NCI-H2171 (cell line): ENCODE measurements around the gene SGMS1.
"Not testable (repeated sequence)": the region's sequence is repeated elsewhere in the genome, so short reads cannot be mapped to it uniquely, and the experiment has no call there.

Experiments used
- DNase-seq: peaks from one replicate; lab custom pipeline; 2025; lab: John Stamatoyannopoulos, UW

SGMS1 gene

GRCh38 chr10:50369931-50370330 is 253.8 kb downstream of the SGMS1 start:
- DNase-seq: no peak

GRCh38 chr10:50367732-50368131 is 256.0 kb downstream of the SGMS1 start:
- DNase-seq: no peak

GRCh38 chr10:50366421-50366820 is 257.3 kb downstream of the SGMS1 start:
- not testable (repeated sequence) for DNase-seq

GRCh38 chr10:50364730-50365129 is 259.0 kb downstream of the SGMS1 start:
- not testable (repeated sequence) for DNase-seq

GRCh38 chr10:50362547-50363125 is 261.1 kb downstream of the SGMS1 start:
- no peak for DNase-seq

- no peak for DNase-seq
Observed at GRCh38 chr10:50361946-50362345, 261.8 kb downstream of the SGMS1 start.

- no peak for DNase-seq
Observed at GRCh38 chr10:50360077-50360850, 263.5 kb downstream of the SGMS1 start.

- no peak for DNase-seq
Observed at GRCh38 chr10:50358925-50359687, 264.6 kb downstream of the SGMS1 start.

- no peak for DNase-seq
Observed at GRCh38 chr10:50358411-50358810, 265.3 kb downstream of the SGMS1 start.

GRCh38 chr10:50356481-50356832 is 267.3 kb downstream of the SGMS1 start:
- not testable (repeated sequence) for DNase-seq

- not testable (repeated sequence) for DNase-seq
Observed at GRCh38 chr10:50355693-50356480, 267.9 kb downstream of the SGMS1 start.

GRCh38 chr10:50351483-50352146 is 272.1 kb downstream of the SGMS1 start:
- DNase-seq: no peak

- no peak for DNase-seq
Observed at GRCh38 chr10:50350366-50350765, 273.4 kb downstream of the SGMS1 start.

GRCh38 chr10:50349554-50349953 is 274.2 kb downstream of the SGMS1 start:
- no peak for DNase-seq

GRCh38 chr10:50347394-50347802 is 276.4 kb downstream of the SGMS1 start:
- DNase-seq: no peak

GRCh38 chr10:50346942-50347341 is 276.8 kb downstream of the SGMS1 start:
- no peak for DNase-seq

GRCh38 chr10:50345545-50345944 is 278.2 kb downstream of the SGMS1 start:
- no peak for DNase-seq

GRCh38 chr10:50343702-50344331 is 279.9 kb downstream of the SGMS1 start:
- DNase-seq: no peak

- DNase-seq: no peak
Observed at GRCh38 chr10:50341987-50342386, 281.8 kb downstream of the SGMS1 start.

GRCh38 chr10:50336140-50336539 is 287.6 kb downstream of the SGMS1 start:
- DNase-seq: no peak

GRCh38 chr10:50335397-50335796 is 288.4 kb downstream of the SGMS1 start:
- DNase-seq: no peak
